Embryonic facial prominence (tissue), 1 donor: ENCODE measurements around the gene TMEM158.

Source experiments
- DNase-seq: peaks from one replicate; pipeline ENCODE4 v3.0.0-alpha.2; 2016; ENCODE audit errors: extremely low spot score

The TMEM158 gene

DNA sequence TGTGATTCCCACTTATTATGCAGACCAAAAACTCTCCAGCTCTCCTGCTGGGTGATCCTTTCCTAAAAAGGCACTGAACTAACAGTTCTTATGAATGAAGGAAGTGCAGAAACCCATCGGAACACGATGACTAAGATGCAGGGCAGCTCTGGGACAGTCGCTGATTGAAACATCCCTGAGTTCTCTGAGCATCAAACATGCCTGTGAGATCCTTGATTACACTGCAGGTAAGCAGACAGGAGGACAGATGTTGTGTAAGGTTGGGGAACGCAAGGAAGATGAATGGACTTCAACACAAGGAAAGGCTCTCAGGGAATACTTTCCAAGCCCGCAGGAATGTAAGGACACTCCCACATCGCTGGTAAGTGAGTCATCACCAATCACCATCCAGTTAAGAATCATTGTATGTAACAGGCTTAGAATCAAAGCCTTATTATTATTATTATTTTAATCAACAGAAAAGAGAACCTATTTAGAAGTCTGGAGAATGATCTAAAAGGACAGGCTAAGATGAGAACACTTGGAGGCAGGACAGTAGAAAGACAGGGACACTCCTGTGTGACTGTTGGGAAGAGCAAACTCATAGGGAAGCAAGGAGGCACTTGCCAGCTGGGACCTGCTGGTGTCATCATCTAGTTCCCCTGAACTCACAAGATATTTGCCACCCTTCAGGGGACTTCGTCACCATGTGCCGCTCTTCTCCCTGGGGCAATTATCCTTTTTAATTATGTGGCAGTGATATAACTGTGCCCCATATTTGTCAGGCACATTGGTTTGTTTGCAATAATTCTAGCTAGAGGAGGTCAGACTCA is 26.0 kb downstream of the TMEM158 start:
- no peak for DNase-seq

DNA sequence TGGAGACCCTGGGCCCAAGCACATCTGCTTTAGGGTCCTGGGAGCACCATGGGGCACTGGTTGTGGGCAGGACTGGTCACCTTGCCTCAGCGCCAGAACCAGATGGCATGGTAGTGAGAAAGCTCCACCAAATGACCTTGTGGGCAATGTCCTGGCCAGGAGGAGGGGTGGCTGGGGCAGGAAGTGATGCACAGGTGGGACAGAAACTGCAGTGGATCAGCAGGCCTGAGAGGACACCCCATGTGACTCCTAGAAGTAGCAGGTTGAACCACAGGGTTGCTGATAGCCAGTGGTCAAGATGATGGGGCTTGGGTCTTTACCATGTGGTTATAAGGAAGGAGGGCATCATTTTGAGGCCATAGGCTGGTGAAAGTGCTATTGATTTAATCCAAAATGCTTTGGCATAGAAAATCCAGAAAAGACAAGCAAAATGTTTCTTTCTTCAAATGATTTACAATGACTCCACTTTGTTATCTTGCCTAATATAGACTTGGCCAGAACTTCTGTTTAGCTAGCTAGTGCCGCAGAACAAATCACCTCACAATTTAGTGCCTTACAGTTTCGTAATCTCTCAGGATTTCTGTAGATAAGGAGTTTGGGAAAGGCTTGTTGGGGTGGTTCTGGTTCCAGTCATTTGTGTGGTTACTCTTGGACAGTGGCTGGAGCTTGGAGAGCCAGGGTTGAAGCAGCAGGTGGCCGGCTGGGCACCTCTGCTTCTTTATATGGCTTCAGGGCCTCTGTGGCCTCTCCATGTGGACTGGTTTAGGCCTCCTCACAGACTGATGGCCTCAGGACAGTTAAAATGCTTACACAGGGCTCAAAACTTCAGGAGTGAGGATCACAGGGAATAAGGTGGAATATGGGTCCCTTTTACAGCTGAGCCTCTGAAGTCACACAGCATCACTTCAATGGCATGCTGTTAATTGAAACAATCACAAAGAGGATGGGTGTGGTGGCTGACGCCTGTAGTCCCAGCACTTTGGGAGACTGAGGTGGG is 27.5 kb downstream of the TMEM158 start:
- no peak for DNase-seq

DNA sequence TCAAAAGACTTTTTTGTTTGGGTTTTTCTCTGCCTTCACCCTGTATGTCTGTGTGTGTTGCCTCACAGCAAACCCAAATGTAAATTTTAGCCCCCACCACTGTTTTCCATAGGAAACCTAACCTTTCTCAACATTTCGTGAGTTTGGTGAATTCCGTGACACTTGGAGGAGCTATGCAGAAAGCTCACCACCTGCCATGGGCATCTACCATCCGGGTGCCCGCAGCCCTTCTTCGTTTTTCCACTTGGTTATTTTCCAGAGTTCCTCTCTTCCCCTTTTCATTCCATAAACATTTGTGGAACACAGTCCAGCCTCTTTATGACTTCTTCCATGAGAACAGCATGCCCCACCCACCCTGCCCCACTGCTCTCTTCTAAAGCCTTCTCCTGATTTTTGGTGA is 31.3 kb downstream of the TMEM158 start:
- DNase-seq = no peak

DNA sequence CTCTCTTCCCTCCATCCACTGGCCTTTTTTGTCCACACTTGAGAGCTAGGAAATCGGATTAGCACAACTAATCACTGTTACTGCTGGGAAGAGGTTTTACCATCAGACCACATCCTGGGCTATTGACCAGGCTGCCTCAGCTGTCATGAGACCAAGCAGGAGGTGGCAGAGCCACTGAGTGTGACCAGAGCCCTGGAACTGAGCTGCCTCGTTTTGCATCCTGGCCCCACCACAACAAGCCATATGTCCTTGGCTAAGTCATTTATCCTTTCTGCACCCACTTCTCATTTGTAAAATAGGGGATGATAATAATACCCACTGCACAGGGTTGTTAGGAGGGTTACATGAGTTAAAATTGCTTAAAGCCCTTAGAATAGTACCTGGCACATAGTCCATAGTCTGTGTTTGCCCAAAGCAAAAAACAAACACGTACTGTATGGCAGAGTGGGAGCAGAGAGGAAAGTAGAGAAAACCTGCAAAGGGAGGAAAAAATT is 34.1 kb downstream of the TMEM158 start:
- no peak for DNase-seq

DNA sequence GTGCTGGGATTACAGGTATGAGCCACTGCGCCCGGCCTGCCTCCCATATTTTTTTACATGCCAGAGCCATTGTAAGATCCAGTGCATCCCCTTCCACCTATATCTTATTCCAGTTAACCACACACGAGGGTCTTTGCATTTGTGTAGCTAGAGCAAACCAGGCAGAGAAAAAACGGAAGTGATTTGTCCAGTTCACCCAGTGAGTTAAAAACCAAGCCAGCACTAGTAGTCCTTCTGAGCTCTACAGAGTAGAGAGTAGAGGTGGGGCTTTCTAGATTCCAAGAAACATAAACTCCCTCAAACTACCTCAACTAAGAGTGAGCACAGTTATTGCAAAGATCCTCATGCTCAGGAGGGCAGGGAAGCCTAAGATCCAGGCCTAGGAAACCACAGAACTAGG is 34.7 kb downstream of the TMEM158 start:
- DNase-seq = no peak

DNA sequence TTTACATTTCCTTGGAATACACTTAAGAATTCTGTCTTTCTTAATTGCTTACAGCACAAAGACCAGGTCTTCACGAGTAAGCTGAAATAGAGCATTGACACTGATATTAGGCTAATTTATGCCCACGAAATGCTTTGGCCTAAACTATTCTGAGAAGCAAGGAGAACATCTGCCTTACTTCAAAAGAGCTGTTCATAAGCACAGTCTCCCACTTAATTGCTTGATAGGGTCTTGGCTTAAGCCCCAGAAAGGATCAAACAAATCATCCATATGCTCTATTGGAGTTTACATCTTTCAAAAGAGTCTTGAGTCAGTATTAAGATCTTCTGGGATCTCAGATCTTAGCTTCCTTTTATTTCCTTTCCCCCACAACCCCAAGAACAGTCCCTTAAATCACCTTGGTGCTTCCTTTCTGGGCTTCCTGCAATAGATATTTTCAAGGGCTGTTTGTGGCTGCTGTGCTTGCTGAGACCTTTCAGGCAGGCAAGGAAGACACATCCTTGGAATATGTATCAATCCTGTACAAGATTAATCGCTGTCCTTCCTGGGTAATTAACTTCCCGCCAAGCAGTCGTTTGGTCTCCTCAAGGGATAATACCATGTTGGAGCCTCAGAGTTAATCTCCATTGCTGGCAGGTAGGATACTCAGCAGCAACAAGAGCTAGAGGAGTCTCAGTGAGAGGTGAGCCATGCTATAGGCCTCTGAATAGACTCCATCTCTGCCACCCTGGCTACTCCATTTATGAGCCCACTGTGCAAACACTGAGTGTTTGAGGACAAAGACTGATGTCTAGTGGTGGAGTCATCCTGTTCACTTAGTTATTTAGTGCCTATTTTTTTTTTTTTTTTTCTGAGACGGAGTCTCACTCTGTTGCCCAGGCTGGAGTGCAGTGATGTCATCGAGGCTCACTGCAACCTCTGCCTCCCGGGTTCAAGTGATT is 37.1 kb downstream of the TMEM158 start:
- DNase-seq = no peak

DNA sequence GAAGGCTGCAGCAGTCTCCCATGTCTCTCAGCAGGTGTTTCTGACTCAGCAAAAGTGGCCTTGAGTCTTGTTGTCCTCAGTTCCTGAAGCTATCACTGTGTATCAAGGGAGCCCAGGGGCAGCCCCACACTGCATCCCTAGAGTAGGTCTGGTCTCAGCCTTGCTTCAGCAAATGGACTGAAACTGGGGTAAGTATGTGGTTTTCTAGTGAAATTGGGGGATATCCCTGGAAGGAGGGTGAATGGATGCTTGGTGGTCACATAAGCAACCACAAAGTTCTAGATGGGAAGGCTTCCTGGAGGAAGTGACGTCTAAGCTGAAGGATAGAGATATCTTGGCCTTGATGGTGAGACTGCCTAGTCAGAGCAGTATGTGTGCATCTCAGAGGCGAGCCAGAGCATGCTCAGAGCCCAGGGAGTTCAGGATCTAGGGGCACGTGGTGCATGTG is 38.4 kb downstream of the TMEM158 start:
- no peak for DNase-seq

DNA sequence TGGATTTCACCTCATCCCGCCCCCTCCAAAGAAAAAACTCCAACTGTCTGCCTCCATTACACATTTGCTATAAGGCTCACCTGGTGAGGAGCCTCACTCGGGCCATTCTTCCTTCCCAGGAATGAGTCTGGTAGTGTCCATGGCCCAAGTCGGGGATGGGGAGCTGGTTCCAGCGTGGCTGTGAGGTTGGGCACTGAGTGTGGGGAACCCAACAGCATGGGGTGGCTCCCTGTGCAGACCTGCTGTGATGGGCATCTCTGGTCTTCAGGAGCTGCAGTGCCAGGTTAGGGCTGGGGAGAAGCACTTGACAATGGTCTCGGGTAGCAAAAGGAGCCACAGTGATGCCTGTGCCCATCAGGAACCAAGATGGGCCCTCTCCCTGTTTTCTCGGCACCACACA is 39.2 kb downstream of the TMEM158 start:
- DNase-seq = no peak

DNA sequence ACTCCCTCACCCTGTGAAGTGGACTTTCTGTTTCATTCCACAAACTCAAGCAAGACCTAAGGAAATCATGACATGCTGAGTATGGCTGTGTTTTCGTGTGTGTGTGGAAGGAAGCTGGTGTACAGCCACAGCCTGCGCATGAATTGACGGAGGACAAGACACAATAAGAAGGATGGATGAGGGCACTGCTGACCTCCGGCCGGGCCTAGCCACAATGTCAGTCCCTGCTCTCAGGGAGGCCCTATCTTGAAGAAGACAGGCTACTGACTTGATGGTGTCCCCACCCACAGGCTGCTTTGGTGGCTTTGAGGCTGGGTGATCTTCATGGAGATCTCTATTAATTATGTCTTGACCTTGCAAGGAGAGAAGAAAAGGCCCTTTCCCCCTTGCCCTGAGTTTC is 40.6 kb downstream of the TMEM158 start:
- no peak for DNase-seq

DNA sequence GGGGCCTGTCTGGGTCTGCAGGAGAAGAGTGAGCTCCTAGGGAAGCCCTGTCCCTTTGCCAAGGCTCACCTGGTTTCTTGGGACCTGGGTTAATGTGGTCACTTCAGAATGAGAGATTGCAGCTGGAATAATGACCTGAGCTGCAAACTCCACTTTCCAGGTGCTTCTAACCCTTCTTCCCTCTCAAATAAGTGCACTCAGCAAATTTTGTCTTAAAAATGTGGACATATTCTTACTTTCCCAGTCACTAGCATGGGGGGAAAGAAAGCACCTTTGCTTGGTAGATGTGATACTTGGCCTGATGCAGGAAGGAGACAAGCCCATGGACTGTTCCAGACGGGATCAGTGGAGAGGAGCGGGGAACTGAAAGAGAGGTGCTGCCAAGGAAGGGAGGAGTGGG is 41.0 kb downstream of the TMEM158 start:
- DNase-seq = no peak

DNA sequence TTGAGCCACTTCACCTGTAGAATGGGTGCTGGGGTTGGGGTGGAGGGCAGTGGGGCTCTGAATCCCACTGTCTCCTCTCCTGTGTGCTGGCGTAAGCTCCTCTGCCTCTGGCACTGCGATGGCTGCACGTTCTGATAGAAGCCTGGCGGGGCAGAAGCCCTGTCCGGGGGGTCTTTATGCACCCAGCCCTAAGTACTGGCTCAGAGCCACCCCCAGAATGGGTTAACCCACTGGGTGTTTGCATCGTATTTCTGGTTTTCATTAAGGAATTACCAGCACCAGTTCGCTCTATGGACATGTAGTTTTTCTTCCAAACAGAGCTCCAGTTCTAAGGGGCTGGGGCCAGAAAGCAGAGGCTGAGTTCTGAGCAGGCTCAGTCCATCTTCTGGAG is 42.2 kb downstream of the TMEM158 start:
- no peak for DNase-seq

DNA sequence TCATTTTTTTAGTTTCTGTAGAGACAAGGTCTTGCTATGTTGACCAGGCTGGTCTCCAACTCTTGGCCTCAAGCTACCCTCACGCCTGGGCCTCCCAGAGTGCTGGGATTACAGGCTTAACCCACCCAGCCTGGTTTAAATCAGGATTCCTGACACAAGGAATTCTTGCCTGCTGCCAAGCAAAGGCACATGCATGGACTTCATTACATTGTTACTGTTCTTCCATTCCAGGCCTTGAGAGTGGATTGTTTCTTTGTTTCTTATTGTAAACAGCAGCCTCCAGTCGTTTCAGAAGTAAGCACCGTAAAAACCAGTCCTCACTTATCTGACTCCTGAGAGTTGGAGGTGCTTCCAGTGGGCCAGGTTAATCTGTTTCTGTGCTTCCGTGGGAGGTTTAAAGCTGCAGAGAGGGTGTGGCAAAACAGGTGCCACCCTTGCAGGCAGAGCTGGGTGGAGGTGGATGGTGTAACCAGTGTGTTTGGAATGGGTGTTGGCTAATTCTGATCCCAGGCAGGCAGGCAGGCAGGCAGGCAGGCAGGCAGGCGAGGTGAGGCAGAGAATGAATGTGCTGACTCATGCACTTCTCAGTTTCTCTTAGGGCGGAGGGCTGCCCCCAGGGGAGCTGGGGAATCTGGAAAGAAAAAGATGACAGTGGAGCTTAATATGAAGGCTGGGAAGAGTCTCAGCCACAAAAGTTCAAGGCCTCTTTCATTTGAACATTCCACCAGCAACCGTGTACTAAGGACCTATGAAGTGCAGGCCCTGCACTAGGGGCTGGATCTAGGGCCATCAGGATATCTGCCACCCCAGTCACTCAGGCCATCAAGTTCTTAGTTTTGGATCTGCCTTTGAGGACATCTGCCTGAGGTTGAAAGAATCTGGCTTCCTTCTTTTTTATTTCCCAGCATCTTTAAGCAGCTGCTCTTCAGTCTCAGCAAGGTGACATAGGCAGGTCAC is 42.9 kb downstream of the TMEM158 start:
- DNase-seq = peak; percentile 44

DNA sequence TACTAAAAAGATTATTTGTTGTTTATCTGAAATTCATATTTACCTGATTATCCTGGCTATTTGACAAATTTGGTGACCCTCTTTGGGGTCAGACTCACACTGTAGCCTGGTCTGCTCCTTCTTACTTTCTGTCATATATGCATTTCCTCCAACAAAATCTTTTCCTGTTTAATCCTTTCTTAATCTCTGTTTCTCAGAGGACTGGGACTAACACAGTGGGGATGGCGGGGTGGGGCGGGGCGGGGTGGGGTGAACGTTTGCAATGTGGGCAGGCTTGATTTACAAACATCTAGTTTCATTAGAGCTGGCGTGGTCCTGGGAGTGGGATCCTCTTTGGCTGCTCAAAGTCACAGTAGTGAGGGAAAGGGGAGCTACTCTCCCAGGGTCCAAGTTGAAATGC is 44.6 kb downstream of the TMEM158 start:
- no peak for DNase-seq

DNA sequence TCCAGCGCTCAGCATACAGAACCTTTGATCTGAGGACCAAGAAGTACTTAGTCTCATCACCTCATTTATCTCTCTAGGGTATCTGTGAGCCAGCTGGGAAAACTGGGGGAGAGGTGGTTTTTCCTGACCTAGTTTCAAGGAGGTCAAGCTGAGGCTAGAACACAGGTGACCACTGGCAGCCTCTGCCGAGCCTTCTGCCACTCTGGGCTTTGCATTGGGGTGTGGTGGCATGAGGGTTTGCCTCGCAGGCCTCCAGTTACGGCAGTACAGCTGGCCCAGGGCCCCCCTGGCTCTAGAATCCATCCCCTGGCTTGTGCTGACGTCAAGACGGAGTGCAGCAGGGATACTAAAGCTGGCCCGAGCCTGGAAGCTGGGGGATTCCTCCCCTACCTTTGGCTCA is 45.2 kb downstream of the TMEM158 start:
- DNase-seq = no peak

DNA sequence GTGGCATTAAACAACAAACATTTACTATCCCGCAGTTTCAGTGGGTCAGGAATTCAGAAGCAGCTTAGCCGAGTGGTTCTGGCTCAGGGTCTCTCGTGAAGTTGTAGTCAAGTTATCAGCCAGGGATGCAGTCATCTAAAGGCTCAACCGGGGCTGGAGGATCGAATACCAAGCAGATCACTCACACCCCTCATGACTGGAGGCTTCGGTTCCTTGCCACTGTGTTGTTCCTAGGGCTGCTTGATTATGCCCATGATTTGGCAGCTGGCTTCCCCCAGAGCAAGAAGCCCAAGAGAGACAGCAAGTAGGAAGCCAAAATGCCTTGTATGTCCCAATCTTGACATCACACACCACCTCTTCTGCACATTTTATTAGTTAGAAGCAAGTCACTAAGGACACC is 46.0 kb downstream of the TMEM158 start:
- DNase-seq = no peak

DNA sequence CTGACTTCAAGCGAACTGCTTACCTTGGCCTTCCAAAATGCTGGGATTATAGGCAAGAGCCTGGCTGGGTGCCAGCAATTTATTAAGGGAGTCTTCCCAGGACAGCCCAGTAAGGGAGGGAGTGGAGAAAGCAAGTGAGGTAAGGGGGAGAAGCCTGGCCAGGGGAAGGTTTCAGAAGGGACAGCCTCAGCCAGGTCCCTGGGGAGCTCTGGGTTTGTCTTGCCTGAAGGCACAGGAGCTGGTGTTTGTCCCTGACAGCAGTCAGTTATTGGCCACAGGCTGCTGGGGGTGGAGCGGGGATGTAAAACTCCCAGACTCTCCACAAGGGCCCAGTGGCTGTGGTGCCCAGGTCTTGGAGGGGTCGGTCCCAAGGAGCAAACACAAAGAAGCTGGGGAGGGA is 46.9 kb downstream of the TMEM158 start:
- no peak for DNase-seq

DNA sequence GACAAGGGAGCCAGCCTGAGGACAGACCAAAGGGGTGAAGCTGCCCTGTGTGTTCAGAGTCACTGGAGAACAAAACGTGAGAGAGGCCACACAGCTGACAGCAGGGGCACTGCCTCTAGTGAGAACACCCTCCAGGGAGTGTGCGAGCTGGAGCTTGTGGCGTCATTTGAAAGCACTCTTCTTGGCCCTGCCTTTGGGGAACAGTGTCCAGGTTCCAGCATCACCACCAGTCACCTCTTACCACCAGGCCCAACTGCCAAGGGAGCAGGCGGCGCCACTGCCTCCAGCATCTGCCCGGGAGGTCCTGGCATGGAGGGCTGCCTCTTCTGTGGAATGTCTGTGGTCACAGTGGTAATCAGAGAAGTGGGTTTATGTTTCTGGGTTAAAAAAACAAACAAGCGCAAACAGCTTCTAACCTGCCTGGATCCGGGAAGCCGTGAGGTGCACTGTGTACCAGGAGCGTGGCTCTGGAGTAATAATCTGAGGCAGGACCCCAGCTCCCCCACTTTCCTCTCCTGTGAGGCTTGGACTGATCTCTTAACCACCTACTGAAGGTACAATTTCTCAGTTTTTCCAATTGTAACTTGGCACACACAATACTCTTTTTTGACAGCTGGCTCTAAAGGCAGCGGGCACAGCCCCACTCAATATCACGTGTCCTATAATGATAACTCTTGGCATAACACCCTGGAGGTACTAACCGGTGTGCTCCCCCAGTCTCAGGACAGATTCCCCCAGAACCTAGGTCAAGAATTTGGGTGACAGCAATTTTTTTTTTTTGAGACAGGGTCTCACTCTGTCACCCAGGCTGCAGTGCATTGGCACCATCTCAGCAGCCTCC is 47.7 kb downstream of the TMEM158 start:
- DNase-seq = no peak

DNA sequence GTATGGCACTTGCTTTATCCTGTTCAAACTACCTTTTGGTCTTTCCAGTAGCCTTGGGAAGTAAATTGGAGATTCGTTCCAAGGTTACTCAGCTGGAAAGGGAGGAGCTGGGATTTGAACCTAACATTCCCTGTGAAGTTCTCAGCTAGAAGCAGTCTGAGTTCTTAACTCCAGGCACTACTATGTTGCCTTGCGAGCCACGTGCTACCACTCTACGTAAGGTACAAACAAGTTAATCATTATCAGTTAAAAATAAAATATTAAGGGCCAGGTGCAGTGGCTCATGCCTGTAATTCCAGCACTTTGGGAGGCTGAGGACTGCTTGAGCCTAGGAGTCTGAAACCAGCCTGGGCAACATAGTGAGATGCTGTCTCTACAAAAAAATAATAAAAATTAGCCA is 49.2 kb downstream of the TMEM158 start:
- DNase-seq = no peak
